Activated CD4-positive, alpha-beta T cell treated with anti-CD3 and anti-CD28 coated beads for 1 hour (primary cell): Measurements from ENCODE around the gene ABHD4.
A peak's percentile ranks its signal among the peaks of the same experiment; 100 is the strongest.
"Not testable (repeated sequence)": the region's sequence is repeated elsewhere in the genome, so short reads cannot be mapped to it uniquely, and the experiment has no call there.

Experiments
- DNase-seq: peaks from one replicate; pipeline ENCODE4 v3.0.0-alpha.2; 2020

ABHD4 gene

GRCh38 chr14:22630066-22630465 lies 32.0 kb downstream of the ABHD4 start:
- no peak for DNase-seq

DNA sequence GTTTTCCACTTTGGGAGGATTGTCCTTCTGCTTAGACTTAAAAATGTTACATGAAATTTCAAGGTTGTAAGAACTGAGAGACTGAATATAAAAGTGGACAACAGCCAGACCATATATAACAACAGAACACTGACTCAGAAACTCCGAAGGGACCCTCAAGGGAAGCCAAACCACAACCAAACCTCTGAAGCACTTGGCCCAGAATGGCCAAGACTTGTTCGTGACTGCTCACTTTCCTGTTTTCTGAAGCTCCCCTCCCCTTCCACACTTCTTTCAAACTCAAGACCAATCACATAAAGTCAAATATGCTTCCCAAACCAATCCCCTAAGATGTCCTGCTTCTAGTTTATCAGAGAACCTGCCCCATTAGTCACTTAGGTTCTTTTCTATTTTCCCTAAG lies 32.4 kb downstream of the ABHD4 start:
- DNase-seq = no peak

DNA sequence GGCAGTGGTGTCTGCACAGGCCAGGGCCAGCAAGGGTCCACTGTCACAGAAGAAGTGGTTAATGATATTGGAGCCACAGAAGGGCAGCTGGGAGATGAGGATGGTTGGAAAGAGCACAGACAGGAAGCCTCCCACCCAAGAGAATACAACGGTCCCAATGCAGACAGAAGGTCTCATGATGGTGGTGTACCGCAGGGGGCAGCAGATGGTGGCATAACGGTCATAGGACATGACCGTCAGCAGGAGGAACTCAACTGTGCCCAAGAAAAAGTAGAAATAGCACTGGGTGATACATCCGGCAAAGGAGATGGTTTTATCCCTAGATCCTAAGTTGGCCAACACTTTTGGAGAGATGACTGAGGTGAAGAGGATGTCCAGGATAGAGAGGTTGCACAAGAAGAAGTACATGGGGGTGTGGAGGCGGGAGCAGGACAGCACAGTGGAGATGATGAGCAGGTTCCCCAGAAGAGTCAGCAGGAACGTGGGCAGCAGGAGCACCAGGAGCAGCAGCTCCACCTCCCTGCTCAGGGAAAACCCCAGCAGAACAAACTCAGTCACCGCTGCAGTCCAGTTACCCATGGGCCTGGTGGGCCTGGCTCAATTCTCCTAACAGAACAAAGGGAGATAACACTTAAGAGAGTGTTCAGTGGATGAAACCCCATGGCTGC lies 36.3 kb downstream of the ABHD4 start:
- no peak for DNase-seq

- DNase-seq = not testable (repeated sequence)
These were observed 37.9 kb downstream of the ABHD4 start for GRCh38 chr14:22635980-22636379.

DNA sequence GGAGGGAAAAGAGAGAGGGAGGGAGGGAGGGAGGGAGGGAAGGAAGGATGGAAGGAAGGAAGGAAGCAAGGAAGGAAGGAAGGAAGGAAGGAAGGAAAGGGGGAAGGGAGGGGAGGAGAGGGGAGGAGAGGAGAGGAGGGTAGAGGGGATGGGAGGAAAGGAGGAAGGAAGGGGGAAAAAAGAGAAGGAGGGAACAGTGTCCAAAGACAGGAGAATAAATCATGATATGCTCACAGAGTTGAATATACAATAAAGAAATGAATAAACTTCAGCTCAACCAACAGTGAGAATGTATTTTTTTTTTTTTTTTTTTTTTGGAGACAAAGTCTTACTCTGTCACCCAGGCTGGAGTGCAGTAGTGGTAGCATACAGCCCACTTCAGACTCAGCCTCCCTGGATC lies 42.1 kb downstream of the ABHD4 start:
- no peak for DNase-seq

GRCh38 chr14:22641846-22642245 lies 43.7 kb downstream of the ABHD4 start:
- DNase-seq = no peak

- no peak for DNase-seq
These were observed 46.2 kb downstream of the ABHD4 start, which contains the start of gene OR6J1 for GRCh38 chr14:22644305-22644635. OR6J1 (minus strand) TSS chr14:22644352; CDS start chr14:22634811, 9,541 bp downstream.

GRCh38 chr14:22646570-22647254 lies 48.6 kb downstream of the ABHD4 start:
- DNase-seq = no peak

DNA sequence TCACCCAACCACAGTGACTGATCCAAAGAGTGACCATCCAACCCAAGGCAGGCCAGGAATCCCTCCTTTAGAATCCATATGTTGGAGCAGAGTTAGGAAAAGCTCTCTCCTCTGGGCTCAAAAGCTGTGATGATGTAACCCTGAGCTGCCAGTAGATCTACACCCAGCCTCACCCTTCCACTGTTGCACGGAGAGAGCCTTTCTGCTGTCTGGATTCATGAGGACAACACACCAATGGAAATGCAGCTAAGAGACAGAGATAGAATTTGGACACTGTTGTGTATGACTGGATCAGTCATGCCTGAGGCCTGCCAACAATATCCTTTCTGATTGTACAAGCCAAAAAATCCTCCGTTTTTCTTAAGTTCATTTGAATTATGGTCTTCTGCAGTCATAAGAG lies 50.4 kb downstream of the ABHD4 start:
- no peak for DNase-seq

- no peak for DNase-seq
These were observed 52.1 kb downstream of the ABHD4 start for GRCh38 chr14:22650046-22650739.

DNA sequence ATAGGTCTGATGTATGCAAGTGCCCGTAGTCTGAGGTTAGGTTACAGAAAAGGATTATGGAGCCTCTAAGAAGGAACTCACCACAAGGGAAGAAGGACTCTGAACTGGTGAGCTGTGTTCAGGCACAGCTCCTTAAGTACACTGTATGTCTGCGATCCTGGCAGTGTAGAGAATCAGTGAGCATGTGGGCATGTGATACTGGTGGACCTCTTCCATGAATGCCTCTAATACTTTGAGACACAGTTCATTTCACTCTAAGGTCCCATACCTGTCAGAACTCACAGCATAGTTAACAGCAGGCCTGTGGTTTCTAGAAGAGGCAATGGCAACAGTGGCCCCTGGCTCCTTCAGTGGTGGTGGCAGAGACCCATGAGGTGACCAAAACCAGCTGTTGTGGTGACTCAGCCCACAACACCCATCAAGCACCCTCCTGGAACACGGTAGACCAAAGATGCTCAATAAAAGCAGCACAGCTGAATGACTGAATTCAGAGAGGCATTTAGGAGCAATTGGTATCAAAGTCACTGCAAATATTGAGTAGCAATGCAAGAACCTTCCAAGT lies 52.9 kb downstream of the ABHD4 start:
- DNase-seq = no peak

- DNase-seq = no peak
These were observed 53.5 kb downstream of the ABHD4 start for GRCh38 chr14:22651586-22651985.

DNA sequence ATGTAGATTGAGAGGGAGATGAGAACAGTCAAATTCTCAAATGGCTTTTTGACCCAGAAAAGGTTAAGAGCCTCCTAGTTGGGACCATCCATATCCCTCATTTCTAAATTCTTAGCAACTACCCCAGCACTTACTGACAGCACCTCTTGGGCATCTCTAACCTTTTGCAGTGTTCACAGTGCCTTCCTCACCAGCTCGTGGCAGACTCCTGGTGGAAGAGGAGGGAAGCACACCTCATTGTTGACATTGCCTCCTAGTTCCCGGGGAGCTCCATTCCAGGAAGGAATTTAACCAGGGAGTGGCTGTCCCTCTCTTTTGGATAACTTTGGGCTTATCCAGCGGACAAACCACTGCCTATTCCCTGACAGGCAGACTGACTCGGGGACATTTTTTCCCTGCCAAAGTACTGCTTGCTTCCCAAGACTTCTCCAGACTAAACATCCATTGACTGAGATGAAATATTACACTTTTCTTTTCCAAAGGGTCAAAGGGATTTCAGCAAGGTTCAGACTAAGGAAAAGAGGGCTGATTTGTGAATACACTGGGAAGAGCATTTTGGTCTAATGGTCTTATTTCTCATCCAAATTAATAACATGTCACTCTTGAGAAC lies 55.0 kb downstream of the ABHD4 start:
- peak; percentile 25 for DNase-seq

DNA sequence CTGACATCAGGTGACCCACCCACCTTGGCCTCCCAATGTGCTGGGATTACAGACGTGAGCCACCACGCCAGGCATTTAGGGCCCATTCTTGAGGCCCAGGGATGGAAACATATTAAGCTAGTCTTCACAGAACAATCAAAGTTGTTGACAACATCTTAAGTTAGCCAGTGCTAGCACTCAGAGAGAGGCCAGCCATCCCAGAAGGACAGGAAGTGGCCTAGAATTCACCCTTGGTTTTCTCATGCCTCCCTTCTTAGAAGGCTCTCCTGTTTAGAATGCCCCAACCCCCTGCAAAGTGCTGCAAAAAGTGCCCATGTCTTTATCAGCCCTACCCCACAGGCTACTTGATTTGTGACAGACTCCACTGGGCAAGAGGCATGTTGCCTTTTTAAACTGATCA lies 58.1 kb downstream of the ABHD4 start:
- DNase-seq = no peak

DNA sequence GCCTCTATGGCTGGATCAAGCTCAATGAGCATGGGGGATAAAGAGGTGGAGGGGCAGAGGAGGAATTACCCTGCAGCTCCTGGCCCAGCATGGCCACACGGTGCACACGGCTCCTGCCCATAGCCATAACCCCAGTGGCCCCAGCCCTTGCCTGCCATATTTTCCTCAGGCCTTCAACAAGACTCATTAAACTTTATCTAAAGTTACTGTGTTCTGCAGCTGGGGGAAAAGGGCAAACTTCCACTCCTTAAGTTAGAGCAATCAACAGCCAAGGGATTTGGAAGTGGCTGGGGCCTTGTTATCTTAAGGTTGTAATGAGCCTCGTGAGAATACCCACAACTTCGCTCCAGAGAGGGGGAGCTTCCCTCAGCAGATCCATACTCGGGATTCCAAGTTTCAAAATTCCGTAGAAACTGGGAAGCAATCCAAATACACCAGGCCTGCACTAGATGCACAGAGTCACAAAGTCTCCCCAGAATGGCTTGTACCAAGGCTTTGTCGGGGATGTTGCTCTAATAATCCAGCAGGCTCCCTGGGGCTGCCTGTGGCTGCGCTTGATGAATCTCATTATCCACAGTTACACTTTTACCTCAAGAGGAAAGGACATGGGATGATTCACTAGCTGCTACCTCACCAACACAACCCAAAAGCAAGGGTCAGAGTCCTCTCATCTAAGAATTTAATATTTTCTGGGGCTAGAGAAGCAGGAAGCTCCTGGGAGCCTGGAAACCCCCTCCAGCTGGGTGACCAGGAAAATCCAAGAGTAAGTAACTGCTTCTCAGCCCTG lies 59.0 kb downstream of the ABHD4 start:
- DNase-seq = no peak

DNA sequence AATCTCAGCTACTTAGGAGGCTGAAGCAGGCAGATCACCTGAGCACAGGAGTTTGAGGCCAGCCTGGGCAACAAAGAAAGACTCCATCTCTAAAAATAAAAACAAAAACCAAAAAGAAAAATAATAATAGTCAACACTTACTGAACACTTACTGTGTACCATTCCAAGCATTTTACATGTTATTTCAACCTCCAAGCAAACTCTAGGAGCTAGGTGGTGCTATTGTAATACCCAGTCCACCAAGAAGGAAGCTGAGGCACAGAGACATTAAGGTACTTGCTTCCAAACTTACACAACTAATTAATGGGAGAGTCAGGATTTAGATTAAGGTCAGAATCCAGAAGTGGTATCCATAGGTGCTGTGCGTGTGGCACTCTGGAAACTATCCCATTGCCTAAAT lies 59.8 kb downstream of the ABHD4 start:
- DNase-seq = no peak

- DNase-seq = no peak
These were observed 60.8 kb downstream of the ABHD4 start for GRCh38 chr14:22658946-22659345.

GRCh38 chr14:22660654-22661053 lies 62.6 kb downstream of the ABHD4 start:
- DNase-seq = no peak
